SU-DHL-6 (cell line): Measurements from ENCODE around the gene FBN1.

ENCODE experiments used
- EZH2phosphoT487 ChIP-seq: fragments of 200-600 bp; sonication (generic), shearing (Covaris generic); conservative IDR thresholded peaks from 2 replicates; pipeline ENCODE4 v1.6.1; 2018; ENCODE audit warnings: mild to moderate bottlenecking, antibody characterized with exemption, low read length, moderate library complexity, mixed read lengths
- TF ChIP-seq, protein P1 (sequence below): fragments of 200-600 bp; sonication (generic); IDR thresholded peaks from one replicate; pipeline ENCODE4 v1.5.1; 2017; ENCODE audit warnings: antibody characterized with exemption, mild to moderate bottlenecking, low read length, moderate library complexity; ENCODE audit not compliant: insufficient read depth, poor library complexity, severe bottlenecking

DNA sequence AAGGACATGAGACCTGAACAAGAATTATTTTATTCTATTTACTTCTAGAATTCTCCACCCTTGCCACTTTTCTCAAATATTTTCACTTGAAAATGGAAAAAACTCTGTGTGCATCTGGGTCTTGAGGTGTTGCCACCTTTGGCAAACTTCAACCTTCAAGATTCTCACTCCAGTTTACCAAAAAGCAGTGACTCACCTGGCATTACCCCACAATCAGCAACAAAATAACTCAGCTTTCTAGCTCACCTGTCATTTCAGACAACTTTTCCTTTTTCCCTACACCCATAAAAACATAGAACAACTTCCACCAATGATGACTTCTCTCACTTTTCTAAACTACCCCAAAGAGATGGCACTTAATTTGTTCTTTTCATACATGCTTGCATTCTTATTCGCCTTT lies 198.5 kb downstream of the FBN1 start:
- TF ChIP-seq, protein P1, sequence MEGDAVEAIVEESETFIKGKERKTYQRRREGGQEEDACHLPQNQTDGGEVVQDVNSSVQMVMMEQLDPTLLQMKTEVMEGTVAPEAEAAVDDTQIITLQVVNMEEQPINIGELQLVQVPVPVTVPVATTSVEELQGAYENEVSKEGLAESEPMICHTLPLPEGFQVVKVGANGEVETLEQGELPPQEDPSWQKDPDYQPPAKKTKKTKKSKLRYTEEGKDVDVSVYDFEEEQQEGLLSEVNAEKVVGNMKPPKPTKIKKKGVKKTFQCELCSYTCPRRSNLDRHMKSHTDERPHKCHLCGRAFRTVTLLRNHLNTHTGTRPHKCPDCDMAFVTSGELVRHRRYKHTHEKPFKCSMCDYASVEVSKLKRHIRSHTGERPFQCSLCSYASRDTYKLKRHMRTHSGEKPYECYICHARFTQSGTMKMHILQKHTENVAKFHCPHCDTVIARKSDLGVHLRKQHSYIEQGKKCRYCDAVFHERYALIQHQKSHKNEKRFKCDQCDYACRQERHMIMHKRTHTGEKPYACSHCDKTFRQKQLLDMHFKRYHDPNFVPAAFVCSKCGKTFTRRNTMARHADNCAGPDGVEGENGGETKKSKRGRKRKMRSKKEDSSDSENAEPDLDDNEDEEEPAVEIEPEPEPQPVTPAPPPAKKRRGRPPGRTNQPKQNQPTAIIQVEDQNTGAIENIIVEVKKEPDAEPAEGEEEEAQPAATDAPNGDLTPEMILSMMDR: no peak
- no peak for TF ChIP-seq EZH2phosphoT487
